ENCODE results near the gene LCE2D.

- TF ChIP-seq CTCF (conservative IDR thresholded peaks at IDR 0.05), result no peak
- no peak for TF ChIP-seq EZH2 (IDR thresholded peaks at IDR 0.05; ENCODE audit: low read depth)
Observed at GRCh38 chr1:152681616-152682015, 18.4 kb downstream of the LCE2D start.

All from PC-9 (cell line).